Activated CD4-positive, alpha-beta memory T cell treated with anti-CD3 and anti-CD28 coated beads, Interleukin-2, amount 10 ng/mL, durations not matched to agents 7 days and 5 days (primary cell): ENCODE data around the gene MIGA2. TPM values are rescaled to one million over a fixed set of nuclear protein-coding genes. Genes with fewer than 3 reads are reported as not detected.
"Not testable (repeated sequence)": the region's sequence is repeated elsewhere in the genome, so short reads cannot be mapped to it uniquely, and the experiment has no call there.

Experiments
- CTCF ChIA-PET: fragments of 350-600 bp; sonication (Branson Sonifier 250); formaldehyde crosslinking; loops from one replicate; lab custom pipeline; 2021; ENCODE audit warnings: antibody characterized with exemption, inconsistent platforms; lab: Charles Lee
- POLR2A ChIA-PET: fragments of 350-600 bp; sonication (Branson Sonifier 250); formaldehyde crosslinking; loops from one replicate; lab custom pipeline; 2021; ENCODE audit warnings: antibody characterized with exemption; lab: Charles Lee
- DNase-seq: peaks from one replicate; pipeline ENCODE4 v3.0.0-alpha.2; 2020
- H3K27ac Mint-ChIP-seq: one replicate; pipeline ENCODE4 v1.8.0; 2021; ENCODE audit warnings: mild to moderate bottlenecking, mixed read lengths
- H3K27me3 Mint-ChIP-seq: one replicate; pipeline ENCODE4 v1.8.0; 2021; ENCODE audit warnings: mixed read lengths
- H3K36me3 Mint-ChIP-seq: one replicate; pipeline ENCODE4 v1.8.0; 2021; ENCODE audit warnings: low read depth, mixed read lengths
- H3K4me1 Mint-ChIP-seq: one replicate; pipeline ENCODE4 v1.8.0; 2021; ENCODE audit warnings: mixed read lengths
- H3K4me3 Mint-ChIP-seq: one replicate; pipeline ENCODE4 v1.8.0; 2021; ENCODE audit warnings: mild to moderate bottlenecking, mixed read lengths
- H3K9me3 Mint-ChIP-seq: one replicate; pipeline ENCODE4 v1.8.0; 2021; ENCODE audit warnings: mixed read lengths
- total RNA-seq, 2 experiments: library from RNA; stranded (reverse); gene quantifications; one replicate each; pipeline ENCODE4 v1.2.3, GENCODE V29; 2021

MIGA2 gene, protein sequence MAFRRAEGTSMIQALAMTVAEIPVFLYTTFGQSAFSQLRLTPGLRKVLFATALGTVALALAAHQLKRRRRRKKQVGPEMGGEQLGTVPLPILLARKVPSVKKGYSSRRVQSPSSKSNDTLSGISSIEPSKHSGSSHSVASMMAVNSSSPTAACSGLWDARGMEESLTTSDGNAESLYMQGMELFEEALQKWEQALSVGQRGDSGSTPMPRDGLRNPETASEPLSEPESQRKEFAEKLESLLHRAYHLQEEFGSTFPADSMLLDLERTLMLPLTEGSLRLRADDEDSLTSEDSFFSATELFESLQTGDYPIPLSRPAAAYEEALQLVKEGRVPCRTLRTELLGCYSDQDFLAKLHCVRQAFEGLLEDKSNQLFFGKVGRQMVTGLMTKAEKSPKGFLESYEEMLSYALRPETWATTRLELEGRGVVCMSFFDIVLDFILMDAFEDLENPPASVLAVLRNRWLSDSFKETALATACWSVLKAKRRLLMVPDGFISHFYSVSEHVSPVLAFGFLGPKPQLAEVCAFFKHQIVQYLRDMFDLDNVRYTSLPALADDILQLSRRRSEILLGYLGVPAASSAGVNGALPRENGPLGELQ
- total RNA-seq = 10 to 100 TPM; 36.5 to 40.9 TPM

DNA sequence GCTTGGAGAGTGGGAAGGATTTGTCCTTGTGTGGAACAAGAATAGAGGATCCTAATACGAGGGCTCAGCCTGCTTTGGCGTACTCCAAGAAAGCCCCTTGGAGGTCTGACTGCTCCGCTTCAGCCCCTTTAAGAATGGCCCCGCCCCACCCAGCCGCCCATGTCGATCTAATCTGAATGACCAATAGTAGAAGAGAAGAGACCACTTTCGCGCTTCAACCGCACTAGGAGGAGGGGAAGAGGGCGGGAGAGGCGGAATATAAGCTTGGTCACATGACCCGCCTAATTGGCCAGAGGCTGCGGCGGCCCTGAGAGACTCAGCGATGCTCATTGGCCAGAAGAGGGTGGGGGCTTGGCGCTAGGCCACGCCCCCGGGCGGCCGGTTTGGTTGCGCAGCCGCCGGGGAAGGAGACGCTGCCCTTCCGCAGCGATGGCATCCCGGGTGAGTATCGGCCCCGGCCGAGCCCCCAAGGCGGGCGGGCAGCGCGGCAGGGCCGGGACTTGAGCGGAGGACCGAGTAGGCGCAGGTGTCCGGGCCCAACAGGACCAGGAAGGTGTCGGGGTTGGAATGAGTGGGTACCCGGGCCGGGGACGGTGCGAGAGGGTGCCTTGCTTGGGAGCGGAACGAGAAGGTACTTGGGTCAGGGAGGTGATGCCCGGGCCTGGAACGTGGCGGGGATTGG, at the start of gene MIGA2:
Gene MIGA2 (plus strand): TSS at position 386 of the 682 bp plus-strand sequence. CDS start 3,969 bp downstream, outside the sequence.
- Mint-ChIP-seq H3K27me3 (no peaks in the 10 kb centered on the region), H3K36me3 (peaks cover 3% of the 10 kb centered on the region), H3K9me3 (no peaks in the 10 kb centered on the region), H3K4me3 (peak within 1 kb of the TSS; percentile 92), H3K4me1 (peaks cover 27% of the 10 kb centered on the region), H3K27ac (peak within 1 kb of the TSS; percentile 56)
- ChIA-PET POLR2A (interaction anchor here (0.9 to 1.5 kb wide), 3 partner anchors 8 to 75 kb away, joined by 3 to 5 read pairs (median 4); partner anchors contain the start of genes PTPA and SH3GLB2), CTCF (interaction anchor here (0.5 to 1.8 kb wide), 5 partner anchors 9 to 749 kb away, joined by 3 to 7 read pairs (median 5); partner anchors contain the start of genes DOLPP1, ENDOG and SH3GLB2)
- DNase-seq = peak; percentile 96

DNA sequence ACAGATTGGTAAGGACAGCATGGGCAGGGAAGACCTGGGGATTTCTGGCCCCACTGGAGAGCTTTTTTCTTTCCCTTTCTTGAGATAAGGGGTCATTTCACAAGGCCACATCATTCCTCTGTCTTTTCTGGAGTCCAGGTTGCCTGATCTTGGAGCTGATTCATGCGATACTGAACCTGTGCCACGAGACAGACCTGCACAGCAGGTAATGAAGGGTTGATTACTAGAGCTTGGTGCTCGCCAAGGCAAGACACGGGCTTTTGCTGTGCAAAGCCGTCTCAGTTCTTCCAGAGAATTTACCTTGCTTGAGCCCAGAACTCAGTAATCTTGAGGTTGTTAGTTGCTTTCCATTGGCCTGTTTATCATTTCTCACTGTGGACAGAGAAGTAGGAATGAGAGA, 49.8 kb upstream of the MIGA2 start:
- ChIA-PET CTCF (no interaction called here), POLR2A (no interaction called here)
- Mint-ChIP-seq H3K4me3 (no peak overlapping the region), H3K36me3 (peaks cover 60% of the 10 kb centered on the region), H3K27me3 (no peaks in the 10 kb centered on the region), H3K4me1 (no peaks in the 10 kb centered on the region), H3K27ac (no peak overlapping the region), H3K9me3 (no peaks in the 10 kb centered on the region)
- DNase-seq = no peak

DNA sequence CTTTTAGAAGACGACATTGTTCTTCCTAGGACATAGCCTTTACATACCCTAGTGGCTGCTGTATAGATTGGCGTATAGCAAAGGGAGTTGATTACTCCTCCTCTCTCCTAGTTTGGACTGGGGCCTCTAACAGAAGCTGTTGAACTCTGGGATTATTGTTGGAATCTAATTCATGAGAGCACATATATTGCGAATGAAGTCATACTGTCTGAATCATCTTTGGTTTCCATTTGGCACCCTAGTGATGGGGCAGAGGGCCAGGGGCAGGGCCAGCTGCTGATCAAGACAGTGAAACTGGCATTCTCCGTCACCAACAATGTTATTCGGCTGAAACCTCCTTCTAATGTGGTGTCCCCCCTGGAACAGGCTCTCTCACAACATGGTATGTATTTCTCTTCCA, 48.6 kb upstream of the MIGA2 start:
- H3K27ac Mint-ChIP-seq = no peak overlapping the region
- no peaks in the 10 kb centered on the region for H3K4me1 Mint-ChIP-seq
- peaks cover 55% of the 10 kb centered on the region for H3K36me3 Mint-ChIP-seq
- ChIA-PET POLR2A (no interaction called here), CTCF (interaction anchor here (0.7 kb wide), 1 partner anchor 20 kb away, joined by 4 read pairs; no protein-coding TSS in a partner anchor)
- H3K9me3 Mint-ChIP-seq = no peaks in the 10 kb centered on the region
- no peak for DNase-seq
- H3K4me3 Mint-ChIP-seq = no peak overlapping the region
- no peaks in the 10 kb centered on the region for H3K27me3 Mint-ChIP-seq

DNA sequence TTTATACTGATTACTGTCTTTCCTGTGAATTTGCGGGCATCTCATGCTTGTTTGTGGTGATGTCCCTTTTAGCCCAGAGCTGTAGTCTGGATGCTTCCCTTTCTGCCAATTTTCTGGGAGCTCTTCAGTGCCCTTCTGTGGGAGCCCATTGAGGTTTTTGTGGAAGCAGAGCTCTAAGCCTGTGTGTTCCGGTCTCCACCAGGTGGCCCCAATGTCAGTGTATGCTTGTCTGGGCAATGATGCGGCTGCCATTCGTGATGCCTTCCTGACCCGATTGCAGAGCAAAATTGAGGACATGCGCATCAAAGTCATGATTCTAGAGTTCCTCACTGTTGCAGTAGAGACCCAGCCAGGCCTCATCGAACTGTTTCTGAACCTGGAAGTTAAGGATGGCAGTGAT, 43.4 kb upstream of the MIGA2 start:
- DNase-seq = no peak
- POLR2A ChIA-PET = no interaction called here
- Mint-ChIP-seq H3K4me1 (peaks cover 3% of the 10 kb centered on the region), H3K27ac (no peak overlapping the region), H3K9me3 (no peaks in the 10 kb centered on the region), H3K27me3 (no peaks in the 10 kb centered on the region), H3K4me3 (no peak overlapping the region), H3K36me3 (peaks cover 57% of the 10 kb centered on the region)
- CTCF ChIA-PET = interaction anchor here (0.7 kb wide), 1 partner anchor 45 kb away, joined by 3 read pairs; no protein-coding TSS in a partner anchor

DNA sequence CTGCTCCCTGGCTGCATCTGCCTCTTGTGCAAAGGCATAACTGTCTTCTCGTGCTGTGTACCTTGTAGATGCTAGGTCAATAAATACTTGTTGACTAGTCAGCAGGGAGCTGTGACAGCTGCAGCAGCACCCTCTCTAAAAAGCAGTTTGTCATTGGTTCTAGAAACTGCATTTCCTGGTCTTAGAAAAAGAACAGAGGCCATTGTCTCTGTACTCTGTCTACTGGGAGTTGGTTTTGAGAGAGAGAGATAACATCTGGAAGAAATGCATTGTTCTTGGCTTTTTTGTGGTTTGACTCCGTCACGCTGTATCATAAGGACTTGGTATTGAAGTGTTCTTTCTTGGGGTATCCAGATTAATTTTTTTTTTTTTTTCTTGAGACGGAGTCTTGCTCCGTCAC, 40.6 kb upstream of the MIGA2 start:
- Mint-ChIP-seq H3K27me3 (no peaks in the 10 kb centered on the region), H3K4me3 (no peak overlapping the region), H3K27ac (no peak overlapping the region), H3K4me1 (peaks cover 12% of the 10 kb centered on the region), H3K9me3 (no peaks in the 10 kb centered on the region), H3K36me3 (peaks cover 62% of the 10 kb centered on the region)
- DNase-seq = no peak
- ChIA-PET POLR2A (interaction anchor here (1.9 kb wide), 1 partner anchor 13 kb away, joined by 4 read pairs; no protein-coding TSS in a partner anchor), CTCF (no interaction called here)

DNA sequence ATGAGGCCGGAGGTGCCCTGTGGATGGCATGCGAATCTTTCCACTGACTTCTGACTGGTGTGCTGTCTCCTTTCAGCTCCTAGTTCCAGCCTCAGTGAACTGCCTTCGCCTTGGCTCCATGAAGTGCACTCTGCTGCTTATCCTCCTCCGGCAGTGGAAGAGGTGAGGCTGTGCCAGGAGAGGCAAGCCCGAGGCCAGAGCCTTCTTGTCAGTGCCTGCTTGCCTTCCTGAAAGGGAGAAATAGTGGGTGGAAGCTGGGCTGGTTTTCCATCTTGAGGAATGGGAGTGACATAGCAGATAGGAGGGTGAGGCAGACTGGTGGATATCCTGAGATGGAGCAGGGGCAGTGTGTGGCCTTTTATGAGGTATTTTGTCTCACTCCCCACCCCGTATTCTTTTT, 38.0 kb upstream of the MIGA2 start:
- H3K4me3 Mint-ChIP-seq = no peak overlapping the region
- H3K36me3 Mint-ChIP-seq = peaks cover 78% of the 10 kb centered on the region
- H3K27me3 Mint-ChIP-seq = no peaks in the 10 kb centered on the region
- CTCF ChIA-PET = no interaction called here
- H3K27ac Mint-ChIP-seq = no peak overlapping the region
- DNase-seq = no peak
- H3K9me3 Mint-ChIP-seq = no peaks in the 10 kb centered on the region
- H3K4me1 Mint-ChIP-seq = peaks cover 12% of the 10 kb centered on the region
- POLR2A ChIA-PET = interaction anchor here (1.1 kb wide), 1 partner anchor 309 kb away, joined by 3 read pairs; no protein-coding TSS in a partner anchor

DNA sequence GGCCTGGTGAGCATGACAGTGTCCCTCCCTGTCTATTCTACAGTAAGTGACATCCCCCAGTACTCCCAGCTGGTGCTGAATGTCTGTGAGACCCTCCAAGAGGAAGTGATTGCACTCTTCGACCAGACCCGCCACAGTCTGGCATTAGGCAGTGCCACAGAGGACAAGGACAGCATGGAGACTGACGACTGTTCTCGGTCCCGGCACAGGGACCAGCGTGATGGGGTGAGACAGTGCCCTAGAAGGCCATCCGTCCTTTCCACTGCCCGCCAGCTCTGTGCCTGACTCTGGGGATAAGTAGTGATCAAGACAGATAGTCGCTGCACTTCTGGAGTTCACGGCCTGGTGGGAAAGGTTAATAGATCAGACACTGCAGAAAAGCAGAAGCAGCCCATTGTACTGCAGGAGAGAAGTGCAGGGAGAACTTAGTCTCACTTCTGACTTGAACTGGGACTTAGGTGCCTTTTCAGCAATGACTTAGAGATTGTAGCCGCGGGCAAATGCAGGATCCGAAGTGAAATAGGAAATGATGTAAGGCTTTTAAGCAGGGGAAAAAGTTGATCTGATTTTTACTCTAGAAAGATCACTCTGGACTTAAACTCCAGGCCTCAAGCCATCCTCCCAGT, 36.7 kb upstream of the MIGA2 start:
- peak overlapping the region; percentile 66 for H3K27ac Mint-ChIP-seq
- H3K36me3 Mint-ChIP-seq = peaks cover 69% of the 10 kb centered on the region
- H3K9me3 Mint-ChIP-seq = no peaks in the 10 kb centered on the region
- no peak for DNase-seq
- no peaks in the 10 kb centered on the region for H3K27me3 Mint-ChIP-seq
- no peak overlapping the region for H3K4me3 Mint-ChIP-seq
- peaks cover 12% of the 10 kb centered on the region for H3K4me1 Mint-ChIP-seq
- CTCF ChIA-PET = no interaction called here
- POLR2A ChIA-PET = interaction anchor here (1.0 to 1.1 kb wide), 2 partner anchors 24 to 310 kb away, joined by 3 read pairs; no protein-coding TSS in a partner anchor

DNA sequence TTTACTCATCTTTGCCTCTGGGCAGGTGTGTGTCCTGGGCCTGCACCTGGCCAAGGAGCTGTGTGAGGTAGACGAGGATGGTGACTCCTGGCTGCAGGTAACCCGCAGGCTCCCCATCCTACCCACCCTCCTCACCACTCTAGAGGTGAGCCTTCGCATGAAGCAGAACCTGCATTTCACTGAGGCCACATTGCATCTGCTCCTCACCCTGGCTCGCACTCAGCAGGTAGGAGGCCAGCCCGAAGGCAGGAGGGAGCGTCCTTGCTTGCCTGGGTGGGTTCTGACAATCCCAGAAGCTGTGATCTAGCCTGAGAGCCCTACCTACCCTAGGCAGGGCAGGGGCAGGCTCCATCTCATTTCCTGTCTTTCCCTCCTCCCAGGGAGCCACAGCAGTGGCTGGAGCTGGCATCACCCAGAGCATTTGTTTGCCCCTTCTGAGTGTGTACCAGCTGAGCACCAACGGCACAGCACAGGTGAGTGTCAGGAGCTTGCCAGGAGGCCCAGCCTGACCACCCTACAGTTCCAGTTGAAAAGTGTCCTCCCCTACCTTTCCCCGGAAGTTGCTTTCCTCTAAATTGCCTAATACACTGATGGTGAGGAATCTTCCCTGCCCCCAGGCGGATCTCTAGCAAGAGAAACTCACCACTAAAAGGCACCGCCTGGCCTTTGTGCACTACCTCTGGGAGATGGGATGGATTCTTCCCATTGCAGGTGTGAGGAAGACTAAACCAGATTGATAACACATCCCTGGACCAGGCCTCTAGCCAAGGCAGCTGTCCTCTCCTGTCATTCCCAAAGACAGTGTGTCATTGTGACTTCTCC, 34.7 kb upstream of the MIGA2 start:
- no peak for DNase-seq
- no peaks in the 10 kb centered on the region for H3K9me3 Mint-ChIP-seq
- POLR2A ChIA-PET = interaction anchor here (0.7 to 0.8 kb wide), 2 partner anchors 21 to 1128 kb away, joined by 3 read pairs; no protein-coding TSS in a partner anchor
- peaks cover 8% of the 10 kb centered on the region for H3K4me1 Mint-ChIP-seq
- H3K4me3 Mint-ChIP-seq = no peak overlapping the region
- CTCF ChIA-PET = no interaction called here
- H3K27me3 Mint-ChIP-seq = no peaks in the 10 kb centered on the region
- no peak overlapping the region for H3K27ac Mint-ChIP-seq
- H3K36me3 Mint-ChIP-seq = peaks cover 64% of the 10 kb centered on the region

DNA sequence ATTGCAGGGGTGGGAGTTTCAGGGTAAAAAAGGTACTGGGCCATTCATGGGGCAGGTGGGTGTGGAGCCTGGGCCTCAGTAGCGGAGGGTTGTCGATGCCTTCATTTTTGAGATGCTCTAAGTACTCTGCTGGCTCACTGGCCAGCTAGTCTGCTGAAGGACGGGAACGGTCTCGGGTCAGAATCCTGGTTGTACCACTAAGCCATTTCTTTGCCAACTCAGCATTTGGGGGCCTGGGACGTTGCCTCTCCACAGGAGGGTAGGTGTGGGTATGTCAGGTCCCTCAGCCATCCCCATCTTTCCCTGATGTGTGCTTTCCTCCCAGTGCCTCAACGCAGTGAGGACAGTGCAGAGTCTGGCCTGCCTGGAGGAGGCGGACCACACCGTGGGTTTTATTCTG, 33.4 kb upstream of the MIGA2 start:
- H3K4me3 Mint-ChIP-seq = no peak overlapping the region
- peaks cover 8% of the 10 kb centered on the region for H3K4me1 Mint-ChIP-seq
- H3K36me3 Mint-ChIP-seq = peaks cover 62% of the 10 kb centered on the region
- no peaks in the 10 kb centered on the region for H3K9me3 Mint-ChIP-seq
- H3K27ac Mint-ChIP-seq = no peak overlapping the region
- H3K27me3 Mint-ChIP-seq = no peaks in the 10 kb centered on the region
- ChIA-PET CTCF (no interaction called here), POLR2A (no interaction called here)
- DNase-seq = no peak

DNA sequence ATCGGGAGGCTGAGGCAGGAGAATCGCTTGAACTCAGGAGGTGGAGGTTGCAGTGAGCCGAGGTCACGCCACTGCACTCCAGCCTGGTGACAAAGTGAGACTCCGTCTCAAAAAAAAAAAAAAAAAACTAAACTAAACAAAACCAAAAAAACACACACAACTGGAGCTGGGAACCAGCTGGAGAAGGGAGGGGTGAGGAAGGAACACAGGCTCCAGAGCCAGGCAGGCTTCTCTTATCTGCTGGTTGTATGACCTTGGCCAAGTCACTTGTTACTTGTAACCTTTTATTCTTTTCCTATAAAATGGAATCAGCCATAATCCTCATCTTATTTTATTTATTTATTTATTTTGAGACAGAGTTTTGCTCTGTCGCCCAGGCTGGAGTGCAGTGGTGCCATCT, 32.3 kb upstream of the MIGA2 start:
- H3K27ac Mint-ChIP-seq, DNase-seq, H3K27me3 Mint-ChIP-seq, H3K4me1 Mint-ChIP-seq, H3K9me3 Mint-ChIP-seq, H3K4me3 Mint-ChIP-seq: not testable (repeated sequence)
- H3K36me3 Mint-ChIP-seq = peaks cover 55% of the 10 kb centered on the region
- POLR2A ChIA-PET = interaction anchor here (0.6 kb wide), 1 partner anchor 622 kb away, joined by 3 read pairs; the partner anchor contains the start of gene NTMT1
- CTCF ChIA-PET = interaction anchor here (0.6 to 1.0 kb wide), 2 partner anchors 80 to 256 kb away, joined by 3 to 4 read pairs; no protein-coding TSS in a partner anchor

DNA sequence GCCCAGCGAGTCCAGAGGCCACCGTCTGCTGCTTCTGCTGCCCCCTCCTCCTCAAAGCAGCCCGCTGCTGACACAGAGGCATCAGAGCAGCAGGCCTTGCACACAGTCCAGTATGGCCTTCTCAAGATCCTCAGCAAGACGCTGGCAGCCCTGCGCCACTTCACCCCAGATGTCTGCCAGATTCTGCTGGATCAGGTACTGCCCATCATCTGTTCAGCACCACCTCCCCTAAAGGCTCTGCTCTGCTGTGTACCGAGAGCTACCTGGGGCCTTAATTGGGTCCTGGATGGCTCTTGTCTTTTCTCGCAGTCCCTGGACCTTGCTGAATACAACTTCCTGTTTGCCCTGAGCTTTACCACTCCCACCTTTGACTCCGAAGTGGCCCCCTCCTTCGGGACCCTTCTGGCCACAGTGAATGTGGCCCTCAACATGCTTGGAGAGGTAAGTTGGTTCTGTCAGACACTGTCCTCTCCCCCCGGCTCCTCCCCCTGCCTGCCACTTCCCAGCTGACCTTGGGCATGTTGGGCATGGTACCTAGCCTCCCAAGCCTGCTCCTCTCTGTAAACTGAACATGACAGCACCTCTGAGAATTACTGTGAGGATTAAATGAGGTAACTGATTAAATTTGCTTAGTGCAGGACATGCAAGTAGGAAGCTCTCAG, 31.0 kb upstream of the MIGA2 start:
- H3K36me3 Mint-ChIP-seq = peaks cover 47% of the 10 kb centered on the region
- no peaks in the 10 kb centered on the region for H3K27me3 Mint-ChIP-seq
- H3K9me3 Mint-ChIP-seq = no peaks in the 10 kb centered on the region
- no peak overlapping the region for H3K27ac Mint-ChIP-seq
- POLR2A ChIA-PET = interaction anchor here (1.0 kb wide), 1 partner anchor 187 kb away, joined by 3 read pairs; the partner anchor contains the start of gene ENDOG
- CTCF ChIA-PET = no interaction called here
- DNase-seq = no peak
- no peaks in the 10 kb centered on the region for H3K4me1 Mint-ChIP-seq
- H3K4me3 Mint-ChIP-seq = no peak overlapping the region
